Upper lobe of right lung (tissue), 1 donor: Measurements from ENCODE around the gene TMEM186. TPM values are rescaled to one million over a fixed set of nuclear protein-coding genes. Genes with fewer than 3 reads are reported as not detected.
"Not testable (repeated sequence)": the region's sequence is repeated elsewhere in the genome, so short reads cannot be mapped to it uniquely, and the experiment has no call there.

Source experiments
- ATAC-seq: fragments of 200-7000 bp; cut with Tn5 transposase; one replicate; pipeline ENCODE4 v1.9.1; 2020; ENCODE audit warnings: mild to moderate bottlenecking, moderate library complexity
- DNase-seq: peaks from one replicate; pipeline ENCODE4 v3.0.0-alpha.2; 2020
- H3K27ac ChIP-seq: fragments of 200-600 bp; one replicate; pipeline ENCODE4 v1.8.0; 2022
- H3K27me3 ChIP-seq: fragments of 200-600 bp; one replicate; pipeline ENCODE4 v1.8.0; 2022; ENCODE audit warnings: mild to moderate bottlenecking
- H3K36me3 ChIP-seq: fragments of 200-600 bp; one replicate; pipeline ENCODE4 v1.8.0; 2022
- H3K4me1 ChIP-seq: fragments of 200-600 bp; one replicate; pipeline ENCODE4 v1.8.0; 2022
- H3K4me3 ChIP-seq: fragments of 200-600 bp; one replicate; pipeline ENCODE4 v1.8.0; 2022; ENCODE audit warnings: mild to moderate bottlenecking
- H3K9me3 ChIP-seq: fragments of 200-600 bp; one replicate; pipeline ENCODE4 v1.8.0; 2022
- intact Hi-C: fragments of 100-400 bp; cut with DNase I; formaldehyde crosslinking; loops from one replicate; pipeline ENCODE4 v1.11.0; 2022
- total RNA-seq: library from RNA; stranded (reverse); fragmentation: NEBNext Ultra II Directional; extraction: Animal tissue kit (Norgen Biotek cat#: 25700); gene quantifications from one replicate; pipeline ENCODE4 v1.2.1, GENCODE V29; 2021
- TF ChIP-seq, protein P1 (sequence below): fragments of 200-600 bp; IDR thresholded peaks from one replicate; pipeline ENCODE4 v1.8.0; 2022; ENCODE audit warnings: antibody characterized with exemption
- donor health status: DM: no; HTN: yes; CAD: no; lungs with severe emphysema.

The TMEM186 gene
- total RNA-seq, 1 donor from 2014 or later, result 9.1 TPM

DNA sequence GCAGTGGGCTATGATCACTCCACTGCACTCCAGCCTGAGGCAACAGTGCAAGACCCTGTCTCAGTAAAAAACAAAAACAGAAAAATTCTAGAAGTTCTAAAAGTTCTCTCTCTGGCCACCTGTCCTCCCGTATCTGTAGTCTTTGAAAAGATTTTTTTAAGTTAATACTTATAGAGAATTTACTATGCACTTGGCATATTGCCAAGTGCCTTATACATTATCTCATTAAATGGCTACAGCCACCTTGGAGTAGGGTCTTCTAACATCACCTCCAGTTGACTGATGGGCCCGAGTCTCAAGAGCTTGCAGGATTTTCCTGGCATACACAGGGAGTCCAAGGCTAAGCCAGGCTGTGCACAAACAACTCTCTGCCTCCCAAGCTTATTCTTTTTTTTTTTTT is 44.7 kb downstream of the TMEM186 start:
- Histone ChIP-seq H3K9me3 (no peaks in the 10 kb centered on the region), H3K27ac (no peak overlapping the region), H3K4me3 (no peak overlapping the region), H3K27me3 (no peaks in the 10 kb centered on the region), H3K36me3 (peaks cover 14% of the 10 kb centered on the region), H3K4me1 (no peaks in the 10 kb centered on the region)
- TF ChIP-seq, protein P1, sequence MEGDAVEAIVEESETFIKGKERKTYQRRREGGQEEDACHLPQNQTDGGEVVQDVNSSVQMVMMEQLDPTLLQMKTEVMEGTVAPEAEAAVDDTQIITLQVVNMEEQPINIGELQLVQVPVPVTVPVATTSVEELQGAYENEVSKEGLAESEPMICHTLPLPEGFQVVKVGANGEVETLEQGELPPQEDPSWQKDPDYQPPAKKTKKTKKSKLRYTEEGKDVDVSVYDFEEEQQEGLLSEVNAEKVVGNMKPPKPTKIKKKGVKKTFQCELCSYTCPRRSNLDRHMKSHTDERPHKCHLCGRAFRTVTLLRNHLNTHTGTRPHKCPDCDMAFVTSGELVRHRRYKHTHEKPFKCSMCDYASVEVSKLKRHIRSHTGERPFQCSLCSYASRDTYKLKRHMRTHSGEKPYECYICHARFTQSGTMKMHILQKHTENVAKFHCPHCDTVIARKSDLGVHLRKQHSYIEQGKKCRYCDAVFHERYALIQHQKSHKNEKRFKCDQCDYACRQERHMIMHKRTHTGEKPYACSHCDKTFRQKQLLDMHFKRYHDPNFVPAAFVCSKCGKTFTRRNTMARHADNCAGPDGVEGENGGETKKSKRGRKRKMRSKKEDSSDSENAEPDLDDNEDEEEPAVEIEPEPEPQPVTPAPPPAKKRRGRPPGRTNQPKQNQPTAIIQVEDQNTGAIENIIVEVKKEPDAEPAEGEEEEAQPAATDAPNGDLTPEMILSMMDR, result no peak
- no peak for DNase-seq
- intact Hi-C loops, result no loop called here
- no peak for ATAC-seq

DNA sequence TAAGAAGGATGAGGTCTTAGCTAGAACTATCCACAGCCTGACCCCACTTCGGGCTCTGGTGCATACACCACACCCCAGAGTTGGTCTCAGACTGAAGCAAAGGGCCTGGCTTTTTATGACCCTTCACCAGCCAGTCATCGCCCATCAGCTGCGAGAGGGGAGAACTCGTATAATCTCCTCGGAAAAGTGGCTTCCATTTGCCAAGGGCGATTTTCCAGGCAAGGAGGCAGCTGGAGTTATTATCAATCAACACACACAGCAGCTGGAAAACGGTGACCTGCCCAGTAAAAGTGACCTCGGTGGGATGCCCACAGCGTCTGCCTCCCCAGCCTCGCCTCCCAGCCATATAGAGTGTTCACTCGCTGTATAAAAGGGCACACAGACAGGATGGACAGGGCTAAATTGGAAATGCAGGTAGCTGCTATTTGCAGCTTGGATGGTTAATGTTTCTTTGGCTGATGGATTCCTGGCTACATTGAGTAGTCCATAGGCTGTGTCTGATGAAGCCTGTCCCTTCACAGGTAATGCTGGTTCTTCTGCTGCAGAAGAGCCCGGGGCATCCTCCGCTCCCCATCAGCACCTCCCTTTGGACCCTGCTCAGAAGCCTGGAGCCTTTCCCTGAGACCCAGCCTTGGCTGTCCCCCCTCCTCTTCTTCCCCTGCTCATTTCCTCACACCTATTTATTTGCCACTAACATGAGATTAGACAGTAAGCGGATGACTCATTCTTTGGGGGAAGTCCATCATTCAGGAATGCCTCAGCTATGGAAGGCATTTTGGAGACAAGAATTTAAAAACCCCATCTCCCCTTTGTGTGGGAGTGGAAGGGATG is 45.7 kb downstream of the TMEM186 start:
- DNase-seq, result no peak
- H3K27me3 ChIP-seq, result no peaks in the 10 kb centered on the region
- no peaks in the 10 kb centered on the region for H3K9me3 ChIP-seq
- H3K27ac ChIP-seq, result no peak overlapping the region
- H3K4me3 ChIP-seq, result no peak overlapping the region
- no peak for ATAC-seq
- peaks cover 12% of the 10 kb centered on the region for H3K36me3 ChIP-seq
- no peaks in the 10 kb centered on the region for H3K4me1 ChIP-seq
- intact Hi-C loops, result no loop called here
- TF ChIP-seq, protein P1, result no peak

DNA sequence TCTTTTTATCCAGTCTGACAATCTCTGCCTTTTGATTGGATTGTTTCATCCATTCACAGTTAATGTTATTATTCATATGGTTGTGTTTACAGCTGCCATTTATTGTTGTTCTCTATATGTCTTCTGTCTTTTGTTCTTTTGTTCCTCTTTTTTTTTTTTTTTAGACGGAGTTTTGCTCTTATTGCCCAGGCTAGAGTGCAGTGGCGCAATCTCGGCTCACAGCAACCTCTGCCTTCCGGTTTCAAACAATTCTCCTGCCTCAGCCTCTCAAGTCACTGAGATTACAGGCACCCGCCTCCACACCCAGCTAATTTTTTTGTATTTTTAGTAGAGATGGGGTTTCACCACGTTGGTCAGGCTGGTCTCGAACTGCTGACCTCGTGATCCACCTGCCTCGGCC is 48.5 kb downstream of the TMEM186 start:
- H3K36me3 ChIP-seq, result peaks cover 12% of the 10 kb centered on the region
- H3K9me3 ChIP-seq, DNase-seq, H3K4me3 ChIP-seq, H3K4me1 ChIP-seq, ATAC-seq, H3K27me3 ChIP-seq, intact Hi-C loops, H3K27ac ChIP-seq: not testable (repeated sequence)

Other genes with a start within 250 kb of the TMEM186 start
- gene TMEM114, start 207.1 kb downstream of the TMEM186 start, total RNA-seq, result not detected
- gene METTL22, start 175.9 kb downstream of the TMEM186 start, total RNA-seq, result 38.6 TPM
- 9.8 TPM for gene ABAT, start 123.0 kb downstream of the TMEM186 start, total RNA-seq
- 36.8 TPM for gene PMM2, start 200 bp upstream of the TMEM186 start, total RNA-seq
- 103 TPM for gene CARHSP1, start 71.4 kb upstream of the TMEM186 start, total RNA-seq
- gene LITAFD, start 84.7 kb upstream of the TMEM186 start, total RNA-seq, result not detected
- 87.5 TPM for gene USP7, start 166.3 kb upstream of the TMEM186 start, total RNA-seq